Measurements from ENCODE around the gene CHKA. TPM values are rescaled to one million over a fixed set of nuclear protein-coding genes. Genes with fewer than 3 reads are reported as not detected.

Gene CHKA
- polyA plus RNA-seq, 4 donors: 31.5 to 180 (median 139) TPM

DNA sequence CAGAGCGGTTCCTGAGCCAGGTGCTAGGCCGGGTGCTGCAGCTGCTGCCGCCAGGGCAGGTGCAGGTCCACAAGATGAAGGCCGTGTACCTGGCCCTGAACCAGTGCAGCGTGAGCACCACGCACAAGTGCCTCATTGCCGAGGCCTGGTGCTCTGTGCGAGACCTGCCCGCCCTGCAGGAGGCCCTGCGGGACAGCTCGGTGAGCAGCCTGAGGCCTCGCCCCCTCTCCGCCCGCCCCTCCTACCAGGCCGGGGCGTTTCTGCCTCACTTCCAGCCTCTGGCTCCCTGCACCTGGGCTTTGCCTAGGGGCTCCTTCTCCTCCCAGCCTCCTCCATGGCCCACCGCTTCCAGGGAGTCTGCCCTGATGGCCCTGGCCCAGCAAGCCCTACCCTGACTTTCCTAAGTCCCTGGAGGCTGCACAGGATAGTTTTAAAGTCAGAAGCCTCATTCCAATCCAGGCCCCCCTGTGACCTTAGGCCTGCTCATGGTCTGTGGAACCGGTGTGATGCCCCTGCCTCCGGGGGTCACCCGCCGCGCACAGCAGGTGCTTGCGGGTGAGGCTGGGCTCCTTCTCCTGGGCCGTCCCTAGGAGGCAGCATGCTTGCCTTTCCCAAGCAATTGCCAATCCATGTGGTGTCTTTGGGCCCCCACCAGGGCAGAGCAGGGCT lies 76.9 kb downstream of the CHKA start:
- Histone ChIP-seq H3K27ac (ENCODE audit: low read depth in 1 of 3, low read length in 2 of 3) (no peak overlapping the region), H3K4me1 (ENCODE audit: control insufficient read depth in 3 of 3, insufficient read depth in 2 of 3, low read depth in 1 of 3, low read length in 2 of 3) (peaks cover 3 to 27% (median 5%) of the 10 kb centered on the region in 3 donors), H3K36me3 (ENCODE audit: control insufficient read depth in 3 of 3, insufficient read depth in 2 of 3, low read depth in 1 of 3, low read length in 3 of 3) (peaks cover 13 to 84% (median 14%) of the 10 kb centered on the region in 3 donors), H3K27me3 (ENCODE audit: control insufficient read depth in 3 of 3, insufficient read depth in 3 of 3, low read length in 3 of 3) (no peaks in the 10 kb centered on the region), H3K4me3 (ENCODE audit: low read depth in 1 of 3, low read length in 3 of 3) (no peak overlapping the region), H3K9me3 (ENCODE audit: control insufficient read depth in 2 of 2, insufficient read depth in 1 of 2, low read depth in 1 of 2, low read length in 1 of 2) (no peaks in the 10 kb centered on the region)
- DNase-seq (no peak), FAIRE-seq (no peak)
- WGBS, 3 donors: 56 to 77% (median 58%) methylated on average over 21 to 24 of the region's 24 CpGs

DNA sequence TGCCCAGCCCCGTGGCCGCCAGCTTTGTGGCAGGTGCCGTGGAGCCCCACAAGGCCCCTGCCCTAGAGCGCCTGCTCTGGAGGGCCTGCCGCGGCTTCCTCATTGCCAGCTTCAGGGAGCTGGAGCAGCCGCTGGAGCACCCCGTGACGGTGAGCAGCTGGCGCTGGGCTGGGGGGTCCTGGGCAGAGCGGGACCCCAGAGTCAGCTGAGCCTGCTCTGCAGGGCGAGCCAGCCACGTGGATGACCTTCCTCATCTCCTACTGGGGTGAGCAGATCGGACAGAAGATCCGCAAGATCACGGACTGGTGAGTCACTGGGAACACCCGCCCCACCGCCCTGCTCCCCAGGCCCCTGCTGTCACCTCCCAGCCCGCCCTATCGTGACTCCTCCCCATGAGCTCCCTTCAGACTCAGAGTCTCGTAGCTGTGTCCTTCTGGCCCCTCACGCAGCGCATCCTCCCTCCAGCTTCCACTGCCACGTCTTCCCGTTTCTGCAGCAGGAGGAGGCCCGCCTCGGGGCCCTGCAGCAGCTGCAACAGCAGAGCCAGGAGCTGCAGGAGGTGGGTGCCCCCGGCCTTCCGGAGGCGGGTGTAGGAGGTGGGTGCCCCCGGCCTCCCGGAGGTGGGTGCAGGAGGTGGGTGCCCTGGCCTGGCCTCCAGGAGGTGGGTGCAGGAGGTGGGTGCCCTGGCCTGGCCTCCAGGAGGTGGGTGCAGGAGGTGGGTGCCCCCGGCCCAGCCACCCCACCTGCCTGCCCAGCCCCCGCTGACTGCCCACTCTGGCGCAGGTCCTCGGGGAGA lies 77.6 kb downstream of the CHKA start:
- peaks cover 3 to 29% (median 5%) of the 10 kb centered on the region in 3 donors for H3K4me1 ChIP-seq (ENCODE audit: control insufficient read depth in 3 of 3, insufficient read depth in 2 of 3, low read depth in 1 of 3, low read length in 2 of 3)
- DNase-seq: peak; percentile 49 to 76
- WGBS, 3 donors: 36 to 74% (median 47%) methylated on average over 33 to 36 of the region's 36 CpGs

DNA sequence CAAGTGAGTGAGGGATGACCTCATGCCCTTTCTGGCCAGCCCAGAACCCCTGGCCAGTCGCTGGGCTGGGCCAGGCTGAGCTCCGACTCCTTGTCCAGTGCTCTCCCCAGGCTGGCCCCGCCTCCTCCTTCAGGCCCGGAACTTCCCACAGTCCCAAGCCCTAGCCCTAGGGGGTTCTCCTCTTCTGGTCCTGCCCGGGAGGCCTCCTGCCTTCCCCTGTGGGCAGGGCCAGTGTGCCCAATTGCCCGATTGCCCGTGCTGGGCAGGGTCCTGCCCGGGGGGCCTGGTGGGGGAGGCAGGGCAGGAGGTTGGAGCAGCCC lies 78.2 kb downstream of the CHKA start:
- FAIRE-seq (no peak), DNase-seq (no peak)
- peaks cover 9 to 78% (median 14%) of the 10 kb centered on the region in 3 donors for H3K36me3 ChIP-seq (ENCODE audit: control insufficient read depth in 3 of 3, insufficient read depth in 2 of 3, low read depth in 1 of 3, low read length in 3 of 3)
- 41 to 74% (median 61%) methylated on average over 7 to 8 of the region's 8 CpGs for WGBS, 3 donors
- no peaks in the 10 kb centered on the region for H3K9me3 ChIP-seq (ENCODE audit: control insufficient read depth in 2 of 2, insufficient read depth in 1 of 2, low read depth in 1 of 2, low read length in 1 of 2)
- H3K27ac ChIP-seq (ENCODE audit: low read depth in 1 of 3, low read length in 2 of 3): peak overlapping the region in 2 of 3 donors; percentile 24 to 51
- no peak overlapping the region for H3K4me3 ChIP-seq (ENCODE audit: low read depth in 1 of 3, low read length in 3 of 3)
- H3K4me1 ChIP-seq (ENCODE audit: control insufficient read depth in 3 of 3, insufficient read depth in 2 of 3, low read depth in 1 of 3, low read length in 2 of 3): peaks cover 3 to 35% (median 5%) of the 10 kb centered on the region in 3 donors
- H3K27me3 ChIP-seq (ENCODE audit: control insufficient read depth in 3 of 3, insufficient read depth in 3 of 3, low read length in 3 of 3): no peaks in the 10 kb centered on the region

More for the DNA sequence above, 77.6 kb downstream of the CHKA start:
- Histone ChIP-seq H3K27me3 (ENCODE audit: control insufficient read depth in 3 of 3, insufficient read depth in 3 of 3, low read length in 3 of 3) (no peaks in the 10 kb centered on the region), H3K4me3 (ENCODE audit: low read depth in 1 of 3, low read length in 3 of 3) (no peak overlapping the region), H3K27ac (ENCODE audit: low read depth in 1 of 3, low read length in 2 of 3) (peak overlapping the region in 2 of 3 donors; percentile 24 to 51), H3K36me3 (ENCODE audit: control insufficient read depth in 3 of 3, insufficient read depth in 2 of 3, low read depth in 1 of 3, low read length in 3 of 3) (peaks cover 10 to 77% (median 14%) of the 10 kb centered on the region in 3 donors), H3K9me3 (ENCODE audit: control insufficient read depth in 2 of 2, insufficient read depth in 1 of 2, low read depth in 1 of 2, low read length in 1 of 2) (no peaks in the 10 kb centered on the region)
- FAIRE-seq: no peak

DNA sequence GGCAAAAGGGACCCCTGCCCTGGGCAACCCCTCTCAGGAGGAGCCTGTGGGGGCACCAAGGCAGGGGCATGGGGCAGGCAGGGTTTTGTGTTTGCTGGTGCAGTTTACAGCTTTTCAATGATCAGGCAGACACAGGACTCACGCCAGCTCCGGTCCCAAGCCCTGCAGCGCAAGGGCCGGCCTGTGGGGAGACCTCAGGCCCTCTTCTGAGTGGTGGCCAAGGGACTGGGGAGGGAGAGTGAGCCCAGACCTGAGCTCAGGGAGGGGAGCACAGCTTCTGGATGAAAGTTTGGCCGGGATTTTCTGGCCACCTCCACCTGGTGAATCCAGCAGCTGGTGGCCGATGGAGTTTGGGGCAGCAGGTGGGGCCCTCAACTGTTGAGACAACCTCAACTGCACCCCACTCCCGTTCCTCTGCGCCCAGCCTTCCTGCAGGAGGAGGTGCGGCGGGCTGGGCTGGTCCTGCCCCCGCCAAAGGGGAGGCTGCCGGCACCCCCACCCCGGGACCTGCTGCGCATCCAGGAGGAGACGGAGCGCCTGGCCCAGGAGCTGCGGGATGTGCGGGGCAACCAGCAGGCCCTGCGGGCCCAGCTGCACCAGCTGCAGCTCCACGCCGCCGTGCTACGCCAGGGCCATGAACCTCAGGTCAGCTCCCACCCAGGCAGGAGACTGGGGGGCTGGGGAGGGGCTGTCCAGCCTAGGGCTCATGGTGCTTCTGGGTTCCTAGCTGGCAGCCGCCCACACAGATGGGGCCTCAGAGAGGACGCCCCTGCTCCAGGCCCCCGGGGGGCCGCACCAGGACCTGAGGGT lies 78.8 kb downstream of the CHKA start:
- no peaks in the 10 kb centered on the region for H3K27me3 ChIP-seq (ENCODE audit: control insufficient read depth in 3 of 3, insufficient read depth in 3 of 3, low read length in 3 of 3)
- WGBS, 3 donors: 80 to 89% (median 85%) methylated on average over 26 to 27 of the region's 27 CpGs
- peaks cover 5 to 75% (median 14%) of the 10 kb centered on the region in 3 donors for H3K36me3 ChIP-seq (ENCODE audit: control insufficient read depth in 3 of 3, insufficient read depth in 2 of 3, low read depth in 1 of 3, low read length in 3 of 3)
- no peak for DNase-seq
- peaks cover 3 to 38% (median 5%) of the 10 kb centered on the region in 3 donors for H3K4me1 ChIP-seq (ENCODE audit: control insufficient read depth in 3 of 3, insufficient read depth in 2 of 3, low read depth in 1 of 3, low read length in 2 of 3)
- H3K9me3 ChIP-seq (ENCODE audit: control insufficient read depth in 2 of 2, insufficient read depth in 1 of 2, low read depth in 1 of 2, low read length in 1 of 2): no peaks in the 10 kb centered on the region
- no peak overlapping the region for H3K4me3 ChIP-seq (ENCODE audit: low read depth in 1 of 3, low read length in 3 of 3)
- H3K27ac ChIP-seq (ENCODE audit: low read depth in 1 of 3, low read length in 2 of 3): peak overlapping the region in 1 of 3 donors; percentile 24
- FAIRE-seq: no peak

DNA sequence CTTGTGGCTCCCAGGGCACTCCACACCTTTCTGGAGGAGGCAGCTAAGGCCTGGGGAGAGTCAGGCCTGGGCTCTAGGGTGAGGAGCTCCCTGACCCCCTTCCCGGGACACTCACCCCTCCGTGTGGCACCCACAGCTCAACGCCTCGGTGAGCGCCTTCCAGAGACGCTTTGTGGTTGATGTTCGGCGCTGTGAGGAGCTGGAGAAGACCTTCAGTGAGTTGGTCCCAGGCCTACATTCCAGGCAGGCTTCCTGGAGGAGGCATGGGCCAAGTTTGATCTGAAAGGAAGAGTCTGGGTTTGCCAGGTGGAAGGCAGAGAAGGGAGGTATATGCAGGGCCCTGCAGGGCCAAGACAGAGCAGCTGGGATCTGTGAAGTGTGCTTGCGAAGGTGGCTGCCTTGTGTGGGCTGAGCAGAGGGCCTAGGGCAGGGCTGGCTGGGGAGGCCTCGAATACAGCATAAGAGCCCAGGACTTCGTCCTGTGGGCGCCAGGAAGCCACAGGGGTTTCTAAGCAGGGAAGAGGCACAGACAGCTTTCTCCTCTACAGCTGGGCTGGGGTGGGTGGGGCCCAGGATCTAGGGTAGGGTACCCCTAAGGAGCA lies 79.5 kb downstream of the CHKA start:
- Histone ChIP-seq H3K27me3 (ENCODE audit: control insufficient read depth in 3 of 3, insufficient read depth in 3 of 3, low read length in 3 of 3) (no peaks in the 10 kb centered on the region), H3K36me3 (ENCODE audit: control insufficient read depth in 3 of 3, insufficient read depth in 2 of 3, low read depth in 1 of 3, low read length in 3 of 3) (peaks cover 5 to 74% (median 14%) of the 10 kb centered on the region in 3 donors), H3K4me1 (ENCODE audit: control insufficient read depth in 3 of 3, insufficient read depth in 2 of 3, low read depth in 1 of 3, low read length in 2 of 3) (peaks cover 3 to 38% (median 5%) of the 10 kb centered on the region in 3 donors), H3K4me3 (ENCODE audit: low read depth in 1 of 3, low read length in 3 of 3) (no peak overlapping the region), H3K27ac (ENCODE audit: low read depth in 1 of 3, low read length in 2 of 3) (no peak overlapping the region), H3K9me3 (ENCODE audit: control insufficient read depth in 2 of 2, insufficient read depth in 1 of 2, low read depth in 1 of 2, low read length in 1 of 2) (no peaks in the 10 kb centered on the region)
- DNase-seq (no peak), FAIRE-seq (no peak)
- 75 to 80% (median 75%) methylated on average over 11 to 12 of the region's 12 CpGs for WGBS, 3 donors

DNA sequence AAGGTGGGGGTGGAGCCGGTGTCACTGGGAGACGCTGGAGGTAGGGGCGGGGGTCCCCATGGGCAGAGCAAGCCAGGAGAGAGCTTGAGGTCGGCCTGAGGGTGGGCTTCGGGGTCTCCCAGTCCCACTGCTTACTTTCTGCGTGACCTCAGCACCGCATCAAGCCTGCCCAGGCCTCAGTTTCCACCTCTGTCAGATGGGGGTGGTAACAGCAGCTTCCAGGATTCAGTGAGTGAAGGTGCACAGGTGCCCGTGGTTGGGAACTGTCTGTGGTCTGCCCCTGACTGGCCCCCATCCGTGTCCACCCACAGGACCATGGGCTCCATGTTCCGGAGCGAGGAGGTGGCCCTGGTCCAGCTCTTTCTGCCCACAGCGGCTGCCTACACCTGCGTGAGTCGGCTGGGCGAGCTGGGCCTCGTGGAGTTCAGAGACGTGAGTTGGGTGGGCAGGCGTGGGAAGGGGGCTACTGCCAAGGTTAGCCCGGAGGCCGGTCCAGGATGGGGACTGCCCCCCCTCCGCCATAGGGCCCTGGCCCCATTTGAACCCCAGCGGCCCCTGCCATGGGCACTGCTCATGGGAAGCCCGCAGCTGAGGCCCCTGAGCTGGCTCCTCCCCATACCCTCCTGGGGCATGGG lies 80.1 kb downstream of the CHKA start:
- Histone ChIP-seq H3K4me1 (ENCODE audit: control insufficient read depth in 3 of 3, insufficient read depth in 2 of 3, low read depth in 1 of 3, low read length in 2 of 3) (peaks cover 4 to 38% (median 5%) of the 10 kb centered on the region in 3 donors), H3K36me3 (ENCODE audit: control insufficient read depth in 3 of 3, insufficient read depth in 2 of 3, low read depth in 1 of 3, low read length in 3 of 3) (peaks cover 5 to 74% (median 8%) of the 10 kb centered on the region in 3 donors), H3K4me3 (ENCODE audit: low read depth in 1 of 3, low read length in 3 of 3) (peak overlapping the region; percentile 58 to 84 (median 81)), H3K27ac (ENCODE audit: low read depth in 1 of 3, low read length in 2 of 3) (peak overlapping the region; percentile 88 to 95 (median 93)), H3K27me3 (ENCODE audit: control insufficient read depth in 3 of 3, insufficient read depth in 3 of 3, low read length in 3 of 3) (no peaks in the 10 kb centered on the region), H3K9me3 (ENCODE audit: control insufficient read depth in 2 of 2, insufficient read depth in 1 of 2, low read depth in 1 of 2, low read length in 1 of 2) (no peaks in the 10 kb centered on the region)
- DNase-seq (no peak), FAIRE-seq (no peak)
- 68 to 75% (median 73%) methylated on average over 21 to 23 of the region's 23 CpGs for WGBS, 3 donors

DNA sequence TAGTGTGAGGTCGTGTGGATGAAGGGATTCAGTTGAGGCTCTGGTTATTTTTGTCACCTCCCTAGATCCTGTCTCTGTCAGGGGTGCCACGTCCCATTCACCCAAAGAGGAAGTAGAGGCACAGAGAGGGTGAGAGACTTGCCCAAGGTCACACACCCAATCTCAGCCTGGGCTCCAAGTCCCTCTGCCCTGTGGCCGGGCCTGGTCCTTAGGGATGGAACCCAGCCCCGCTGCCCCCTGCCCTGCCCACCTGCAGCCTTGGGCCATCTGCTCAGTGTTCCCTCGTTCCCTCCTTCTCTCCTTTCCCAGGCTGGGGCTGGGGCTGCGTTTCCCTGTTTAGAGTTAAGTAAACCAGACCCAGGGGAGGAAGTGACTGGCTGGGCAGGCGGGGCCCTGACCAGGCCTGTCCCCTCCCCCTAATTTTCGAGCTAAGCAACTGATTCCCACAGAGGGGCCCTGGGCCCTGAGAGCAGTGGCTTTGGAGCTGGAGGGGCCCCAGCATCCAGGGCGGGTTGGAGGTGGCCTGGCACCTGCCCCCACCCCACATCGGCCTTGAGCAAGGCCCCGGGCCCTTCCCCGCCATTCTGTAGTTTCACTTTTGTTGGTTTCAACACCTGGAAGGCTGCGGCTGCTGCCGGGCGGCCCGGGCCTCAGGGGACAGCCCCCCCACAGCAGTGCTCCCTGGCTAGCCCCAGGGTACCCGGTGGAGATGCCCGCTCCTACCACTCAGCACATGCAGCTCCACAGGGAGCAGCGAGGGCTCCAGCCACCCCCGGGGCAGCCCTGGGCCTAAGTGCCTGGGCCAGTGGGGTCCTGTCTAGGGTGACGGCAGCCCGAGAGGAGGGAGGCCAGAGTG lies 80.9 kb downstream of the CHKA start:
- 3 to 6% (median 6%) methylated on average over 22 of the region's 22 CpGs for WGBS, 3 donors
- DNase-seq (peak; percentile 60 to 84), FAIRE-seq (no peak)
- no peaks in the 10 kb centered on the region for H3K27me3 ChIP-seq (ENCODE audit: control insufficient read depth in 3 of 3, insufficient read depth in 3 of 3, low read length in 3 of 3)
- H3K27ac ChIP-seq (ENCODE audit: low read depth in 1 of 3, low read length in 2 of 3): peak overlapping the region; percentile 88 to 95 (median 93)
- peak overlapping the region; percentile 58 to 84 (median 81) for H3K4me3 ChIP-seq (ENCODE audit: low read depth in 1 of 3, low read length in 3 of 3)
- H3K4me1 ChIP-seq (ENCODE audit: control insufficient read depth in 3 of 3, insufficient read depth in 2 of 3, low read depth in 1 of 3, low read length in 2 of 3): peaks cover 5 to 38% (median 5%) of the 10 kb centered on the region in 3 donors
- no peaks in the 10 kb centered on the region for H3K9me3 ChIP-seq (ENCODE audit: control insufficient read depth in 2 of 2, insufficient read depth in 1 of 2, low read depth in 1 of 2, low read length in 1 of 2)
- peaks cover 3 to 74% (median 5%) of the 10 kb centered on the region in 3 donors for H3K36me3 ChIP-seq (ENCODE audit: control insufficient read depth in 3 of 3, insufficient read depth in 2 of 3, low read depth in 1 of 3, low read length in 3 of 3)

All from small intestine (tissue), 7 donors.